HCEC 1CT (cell line): ENCODE data around the gene TMEM141.
A peak's percentile ranks its signal among the peaks of the same experiment; 100 is the strongest.

Source experiments
- DNase-seq: peaks from one replicate; pipeline ENCODE4 v3.0.0-alpha.2; 2017

Gene TMEM141

DNA sequence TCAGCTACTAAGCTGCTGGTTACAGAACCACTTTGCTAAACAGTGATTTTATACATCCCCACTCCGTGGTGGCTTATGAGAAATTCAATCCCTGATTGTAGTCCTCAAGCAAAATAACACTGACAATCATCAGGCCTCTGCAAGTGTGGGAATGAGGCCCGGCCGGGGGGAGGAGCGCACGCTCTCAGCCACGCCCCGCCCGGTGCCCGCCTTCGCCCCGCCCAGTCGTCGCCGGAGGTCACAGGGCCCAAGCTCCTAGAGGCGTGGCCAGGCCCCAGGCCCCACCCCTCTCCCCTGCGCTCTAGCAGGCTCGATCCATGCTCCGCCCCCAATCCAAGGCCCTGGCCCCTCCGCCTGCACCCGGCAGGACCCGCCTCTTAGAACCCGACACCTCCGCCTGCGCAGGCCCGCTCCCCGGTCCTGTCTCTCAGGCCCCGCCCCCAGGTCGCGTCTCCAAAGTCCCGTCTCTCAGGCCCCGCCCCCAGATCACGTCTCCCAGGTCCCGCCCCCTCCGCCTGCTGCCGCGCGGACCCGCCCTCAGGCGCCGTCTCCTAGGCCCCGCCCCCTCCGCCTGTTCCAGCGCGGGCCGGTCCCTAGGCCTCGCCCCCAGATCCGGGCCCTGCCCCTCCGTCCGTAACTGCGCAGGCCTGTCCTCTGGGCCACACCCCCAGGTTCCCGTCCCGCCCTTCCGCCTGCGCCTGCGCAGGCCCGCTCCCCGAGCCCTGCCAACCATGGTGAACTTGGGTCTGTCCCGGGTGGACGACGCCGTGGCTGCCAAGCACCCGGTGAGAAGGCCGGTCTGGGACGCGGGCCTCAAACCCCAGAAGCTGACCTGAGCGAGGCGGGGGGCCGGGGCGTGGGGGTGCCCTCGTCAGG is at the start of gene TMEM141:
TSS of gene TMEM141 (plus strand) at position 705 of the 876 bp plus-strand sequence. CDS start at position 732, 27 bp downstream.
- DNase-seq, result peak; percentile 100

DNA sequence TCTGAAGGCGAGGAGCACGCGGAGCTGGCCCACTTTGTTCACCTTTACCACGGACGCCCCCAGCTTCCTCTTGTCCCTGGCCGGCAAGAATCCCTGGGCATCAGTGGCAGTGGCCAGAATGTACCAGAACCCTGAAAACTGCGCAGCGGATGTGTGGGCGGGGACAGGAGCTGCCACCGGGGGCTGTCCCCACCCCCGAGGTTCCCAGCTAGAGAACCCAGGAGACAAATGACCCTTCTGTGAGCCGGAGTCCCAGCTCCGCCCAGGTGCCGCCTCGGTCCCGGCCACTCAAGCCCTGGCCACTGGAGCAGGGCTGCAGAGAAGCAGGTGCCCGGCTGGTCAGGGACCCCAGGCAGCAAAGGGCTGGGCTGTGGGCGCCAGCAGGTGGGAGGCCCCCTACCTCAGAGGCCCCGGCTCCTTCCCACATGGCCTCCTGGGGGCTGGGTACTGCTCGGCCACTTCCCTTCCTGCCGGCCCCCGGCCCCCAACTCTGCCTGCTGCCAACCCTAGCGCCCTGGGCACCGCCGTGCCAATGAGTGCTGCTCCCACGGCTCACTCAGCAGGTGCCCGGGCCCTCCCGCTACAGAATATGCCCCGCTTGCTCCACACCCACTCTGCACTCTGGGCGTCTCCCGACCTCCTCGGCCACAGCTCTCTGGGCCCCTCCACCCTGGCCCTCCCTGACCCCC is 49.1 kb upstream of the TMEM141 start:
- no peak for DNase-seq

DNA sequence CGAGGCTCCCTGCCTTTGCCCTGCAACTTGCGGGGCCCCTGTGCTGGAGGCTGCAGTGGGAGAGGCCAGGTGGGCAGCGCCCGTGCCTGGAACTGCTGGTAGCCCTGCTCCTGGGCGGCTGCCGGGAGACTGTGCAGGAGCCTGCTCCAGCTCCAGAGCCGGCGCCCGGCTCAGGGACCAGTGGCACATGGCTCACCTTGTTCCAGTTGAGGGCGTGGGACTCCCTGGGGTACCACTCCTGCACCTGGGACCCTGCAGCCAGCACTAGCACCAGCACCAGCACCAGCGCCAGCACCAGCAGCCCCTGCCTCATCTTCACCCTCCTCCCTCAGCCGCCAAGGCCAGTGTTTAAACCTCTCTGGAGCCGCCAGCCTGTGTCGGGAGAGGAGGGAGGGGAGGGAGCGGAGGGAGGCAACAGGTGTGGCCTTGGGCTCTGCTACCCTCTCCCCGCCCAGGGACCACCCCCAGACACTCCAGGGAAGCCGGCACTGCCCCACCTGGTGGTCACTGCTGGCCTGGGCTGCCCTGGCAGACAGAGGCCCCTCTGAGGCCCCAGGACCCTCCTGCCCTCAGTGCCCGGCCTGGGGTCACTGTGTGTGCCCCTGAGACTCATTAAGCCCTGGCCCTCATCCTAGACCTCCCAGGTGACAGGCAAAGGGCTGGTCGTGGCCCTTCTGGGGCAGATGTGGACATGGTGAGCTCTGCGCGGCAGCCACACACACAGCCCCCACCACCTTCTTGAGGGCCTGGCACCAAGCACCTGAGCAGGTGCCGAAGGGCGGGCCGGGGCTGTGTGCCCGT is 48.4 kb upstream of the TMEM141 start, which contains the start of gene LCN10:
TSS of gene LCN10 (minus strand) at position 350 of the 801 bp plus-strand sequence. CDS start at position 313, 37 bp downstream.
- no peak for DNase-seq

DNA sequence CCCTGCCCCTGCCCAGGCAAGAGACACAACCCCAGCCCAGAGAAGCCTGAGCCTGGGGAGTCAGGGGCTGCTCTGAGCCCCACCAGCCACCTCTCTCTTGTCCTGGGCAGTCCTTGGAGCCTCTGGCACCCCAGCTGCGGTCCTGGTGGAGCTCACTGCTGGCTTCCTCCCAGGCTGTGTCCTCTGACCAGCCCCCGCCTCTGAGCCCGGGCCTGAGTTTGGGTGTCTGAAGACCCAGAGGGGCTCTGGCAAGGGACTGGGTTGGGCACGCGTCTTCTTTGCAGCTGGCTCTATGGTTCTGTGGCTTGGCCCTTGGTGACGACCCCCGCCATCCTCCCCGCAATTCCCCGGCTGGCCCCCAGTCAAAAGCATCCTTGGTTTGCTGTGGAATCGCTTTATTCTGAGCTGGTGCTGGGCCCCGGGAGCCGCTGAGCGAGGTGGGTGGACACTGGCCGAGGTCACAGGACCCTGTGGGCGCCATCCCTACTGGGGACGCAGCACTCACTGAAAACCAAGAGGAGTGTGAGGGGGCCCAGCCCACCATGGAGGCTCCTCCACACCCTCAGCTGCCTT is 47.4 kb upstream of the TMEM141 start:
- DNase-seq, result no peak

DNA sequence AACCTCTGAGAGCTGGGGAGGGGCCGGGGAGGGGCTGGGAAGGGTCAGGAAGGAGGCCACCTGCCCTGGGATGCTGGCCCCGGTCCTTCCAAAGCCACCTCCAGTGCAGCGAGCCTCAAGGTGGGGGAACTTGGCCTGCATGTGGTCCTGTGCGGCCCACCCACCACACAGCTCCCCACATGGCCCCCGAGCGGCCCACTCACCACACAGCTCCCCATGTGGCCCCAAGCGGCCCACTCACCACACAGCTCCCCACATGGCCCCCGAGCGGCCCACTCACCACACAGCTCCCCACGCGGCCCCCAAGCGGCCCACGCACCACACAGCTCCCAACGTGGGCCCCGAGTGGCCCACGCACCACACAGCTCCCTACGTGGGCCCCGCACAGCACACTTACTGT is 46.4 kb upstream of the TMEM141 start:
- no peak for DNase-seq

DNA sequence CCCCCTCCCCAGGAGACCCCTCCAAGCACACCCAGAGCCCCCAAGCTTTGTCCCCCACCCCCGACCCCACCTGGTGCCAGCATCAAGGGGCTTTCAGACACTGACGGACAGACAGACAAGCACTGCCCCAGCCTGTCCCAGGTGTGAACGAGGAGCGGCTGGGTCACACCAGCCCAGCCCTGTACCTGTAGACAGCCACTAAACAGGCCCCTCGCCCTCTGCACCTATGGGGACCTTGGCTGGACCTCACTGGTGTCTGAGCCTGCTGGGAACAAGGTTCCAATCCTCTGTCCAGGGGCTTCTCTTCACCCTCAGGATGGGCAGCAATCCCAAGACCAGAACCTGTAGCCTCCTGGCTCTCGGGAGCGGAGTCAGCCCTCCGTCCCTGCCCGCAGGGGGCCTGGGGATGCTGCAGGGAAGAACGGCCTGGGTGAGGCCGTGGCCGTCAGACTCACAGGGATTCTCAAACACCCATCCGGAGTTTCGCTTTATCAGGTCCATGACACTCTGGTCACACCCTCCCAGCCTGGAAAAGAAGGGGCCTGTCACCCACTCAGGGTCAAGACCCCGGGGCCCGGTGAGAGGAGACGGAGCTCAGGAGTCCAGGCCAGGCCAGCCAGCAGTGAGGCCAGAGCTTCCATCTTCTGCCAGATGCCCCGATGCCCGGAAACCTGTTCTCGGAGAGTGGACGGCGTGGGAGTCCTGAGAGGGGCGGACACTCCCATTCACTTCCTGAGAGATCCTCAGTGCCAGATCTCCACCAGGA is 45.6 kb upstream of the TMEM141 start:
- no peak for DNase-seq

DNA sequence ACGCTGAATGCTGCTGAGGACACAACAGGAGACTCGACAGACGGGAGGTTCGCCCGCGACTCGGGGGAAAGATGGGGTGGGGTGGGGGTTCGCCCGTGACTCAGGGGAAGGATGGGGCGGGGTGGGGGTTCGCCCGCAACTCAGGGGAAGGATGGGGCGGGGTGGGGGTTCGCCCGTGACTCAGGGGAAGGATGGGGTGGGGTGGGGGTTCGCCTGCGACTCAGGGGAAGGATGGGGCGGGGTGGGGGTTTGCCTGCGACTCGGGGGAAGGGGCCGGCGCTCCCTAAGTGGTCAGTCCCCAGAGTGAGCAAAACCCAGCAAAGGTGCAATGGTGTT is 45.0 kb upstream of the TMEM141 start:
- no peak for DNase-seq

DNA sequence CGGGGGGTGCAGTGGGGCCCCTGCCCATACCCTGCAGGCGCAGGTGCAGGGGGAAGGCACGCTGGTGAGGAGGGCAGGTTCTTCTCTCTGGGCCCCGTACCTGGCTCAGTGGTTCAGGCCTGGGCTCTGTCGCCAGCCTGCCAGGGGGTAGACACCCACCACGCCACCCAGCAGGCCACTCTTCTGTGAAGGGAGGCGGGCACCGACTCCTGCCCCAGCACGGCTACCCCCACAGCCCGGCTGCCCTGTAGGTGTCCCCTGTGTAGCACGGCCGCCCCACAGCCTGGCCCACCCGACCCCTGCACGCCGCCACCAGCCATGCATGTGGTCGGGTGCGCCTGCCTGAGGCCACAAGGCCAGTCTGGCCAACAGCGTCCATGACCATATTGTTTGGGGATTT is 44.5 kb upstream of the TMEM141 start:
- no peak for DNase-seq

DNA sequence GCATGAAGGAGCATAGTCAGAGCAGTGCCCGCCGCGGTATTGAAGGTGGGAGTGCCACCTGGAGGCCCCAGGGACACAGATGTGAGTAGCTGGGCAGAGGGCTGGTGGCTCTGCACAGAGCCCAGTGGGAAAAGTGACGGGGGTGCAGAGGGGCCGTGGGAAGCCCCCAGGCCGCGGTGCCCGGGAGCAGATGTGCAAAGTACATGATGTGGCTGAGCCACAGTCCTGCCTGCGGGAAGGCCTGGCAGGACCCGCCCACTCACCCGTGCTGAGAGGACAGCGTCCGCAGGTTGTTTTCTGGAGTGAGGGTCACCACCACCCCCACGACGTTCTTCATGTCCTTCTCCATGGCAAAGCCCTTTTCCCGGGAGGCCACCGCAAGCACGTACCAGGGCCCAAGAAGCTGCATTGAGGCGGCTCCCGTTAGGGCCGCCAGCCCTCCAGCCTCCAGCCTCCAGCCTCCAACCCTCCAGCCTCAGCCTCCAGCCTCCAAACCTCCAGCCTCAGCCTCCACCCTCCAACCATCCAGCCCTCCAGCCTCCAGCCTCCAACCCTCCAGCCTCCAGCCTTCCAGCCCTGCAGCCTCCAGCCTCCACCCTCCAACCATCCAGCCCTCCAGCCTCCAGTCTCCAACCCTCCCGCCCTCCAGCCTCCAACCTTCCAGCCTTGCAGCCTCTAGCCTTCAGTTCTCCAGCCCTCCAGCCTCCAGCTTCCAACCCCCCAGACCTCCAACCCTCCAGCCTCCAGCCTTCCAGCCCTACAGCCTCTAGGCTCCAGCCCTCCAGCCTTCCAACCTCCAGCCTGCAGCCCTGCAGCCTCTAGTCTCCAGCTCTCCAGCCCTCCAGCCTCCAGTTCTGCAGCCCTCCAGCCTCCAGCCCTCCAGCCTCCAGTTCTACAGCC is 43.7 kb upstream of the TMEM141 start:
- no peak for DNase-seq

DNA sequence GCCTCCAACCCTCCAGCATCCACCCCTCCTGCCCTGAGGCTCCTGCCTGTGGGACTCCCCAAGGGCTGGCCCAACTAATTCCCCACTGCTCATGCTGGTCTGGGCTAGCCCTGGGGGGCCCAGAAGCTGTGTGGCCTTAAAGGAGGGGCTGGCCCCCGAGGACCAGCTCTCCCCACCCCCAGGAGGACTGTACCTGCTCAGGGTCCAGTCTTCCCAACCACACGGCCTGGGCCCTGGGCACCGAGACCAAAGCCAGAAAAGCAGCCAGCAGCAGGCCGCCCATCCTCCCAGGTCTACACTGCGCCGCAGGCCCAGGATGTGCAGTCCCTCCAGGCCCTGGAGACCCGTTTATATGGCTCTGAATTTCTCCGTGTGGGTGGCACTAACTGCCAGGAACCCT is 42.9 kb upstream of the TMEM141 start, which contains the start of gene LCN6:
TSS of gene LCN6 (minus strand) at position 325 of the 400 bp plus-strand sequence. CDS start at position 283, 42 bp downstream.
- no peak for DNase-seq

DNA sequence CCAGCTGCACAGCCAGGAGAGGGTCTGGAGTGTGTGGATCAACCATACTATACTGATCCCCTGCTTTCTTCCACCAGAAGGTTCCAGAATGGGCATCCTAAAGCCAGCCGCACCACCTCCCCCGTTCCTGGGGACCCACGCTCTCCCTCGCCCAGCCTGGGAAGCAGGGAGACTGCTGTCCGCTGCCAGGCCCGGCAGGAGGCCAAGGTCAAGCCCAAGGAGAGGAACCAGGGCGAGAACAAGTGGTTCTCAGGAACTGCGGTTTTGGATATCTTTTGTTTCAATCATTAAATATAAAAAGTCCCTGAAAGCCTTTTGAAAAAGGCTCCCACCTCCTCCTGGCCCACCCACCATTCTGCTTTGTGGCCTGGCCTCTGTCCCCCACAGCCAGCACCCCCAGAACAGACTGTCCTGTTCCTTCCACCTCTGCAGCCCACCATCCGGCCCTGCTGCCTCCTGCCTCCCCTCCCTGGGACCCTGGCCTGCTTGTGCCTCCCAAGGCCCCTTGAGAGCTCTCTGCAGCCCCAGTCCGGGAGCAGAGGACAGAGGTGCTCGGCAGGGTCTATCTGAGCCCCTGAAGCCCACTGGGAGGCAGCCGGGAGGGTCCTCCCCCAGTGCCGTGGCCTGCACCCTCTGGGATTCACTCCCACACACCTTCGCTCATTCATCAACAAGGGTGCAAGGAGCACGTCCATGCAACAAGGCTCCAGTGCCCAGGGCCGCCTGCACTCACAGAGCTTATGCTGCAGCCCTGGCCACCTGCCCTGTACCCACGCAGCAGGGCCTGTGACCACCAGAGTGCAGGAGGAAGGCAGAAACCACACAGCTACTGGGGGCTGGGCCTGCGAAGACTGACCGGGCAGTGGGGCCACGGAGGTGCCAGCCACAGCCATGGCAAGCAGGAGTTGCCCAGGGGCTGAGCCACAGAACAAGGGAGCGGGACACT is 42.2 kb upstream of the TMEM141 start:
- DNase-seq, result no peak

DNA sequence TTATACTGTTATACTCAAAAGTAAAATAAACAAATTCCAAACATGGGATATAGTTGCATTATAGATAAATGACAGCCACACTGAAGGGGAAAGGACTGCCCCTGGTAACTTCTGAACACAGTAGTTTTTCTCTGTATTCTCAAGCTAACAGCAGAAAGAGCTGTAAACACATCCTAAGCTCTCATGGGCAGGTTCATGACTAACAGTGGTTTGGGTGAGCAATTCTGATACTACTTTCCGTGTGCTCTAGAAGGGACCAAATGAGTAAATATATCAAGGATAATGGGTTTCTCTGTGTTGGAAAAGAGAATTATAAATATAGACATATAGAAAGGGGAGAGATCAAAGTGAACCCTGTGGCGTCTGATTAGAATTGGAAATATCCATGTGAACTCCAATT is 40.6 kb upstream of the TMEM141 start:
- DNase-seq, result peak; percentile 29

DNA sequence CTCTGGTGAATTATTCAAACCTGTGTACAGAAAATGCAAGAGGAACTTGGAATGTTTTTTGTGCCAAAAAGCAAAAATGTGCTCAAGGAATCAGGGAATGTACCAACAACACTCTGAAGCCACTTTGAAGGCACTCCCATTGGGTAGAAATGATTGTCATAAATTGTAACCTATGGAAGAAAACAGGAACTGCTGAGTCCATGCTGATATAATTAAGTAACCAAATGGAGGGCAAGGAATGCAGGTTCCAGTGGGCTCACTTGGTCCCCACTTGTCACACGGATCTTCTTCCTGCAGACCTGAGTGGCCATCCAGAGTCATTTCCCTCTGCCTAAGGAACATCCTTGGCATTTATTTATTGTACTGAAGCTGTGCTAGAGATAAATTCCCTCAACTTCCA is 39.9 kb upstream of the TMEM141 start:
- DNase-seq, result no peak

DNA sequence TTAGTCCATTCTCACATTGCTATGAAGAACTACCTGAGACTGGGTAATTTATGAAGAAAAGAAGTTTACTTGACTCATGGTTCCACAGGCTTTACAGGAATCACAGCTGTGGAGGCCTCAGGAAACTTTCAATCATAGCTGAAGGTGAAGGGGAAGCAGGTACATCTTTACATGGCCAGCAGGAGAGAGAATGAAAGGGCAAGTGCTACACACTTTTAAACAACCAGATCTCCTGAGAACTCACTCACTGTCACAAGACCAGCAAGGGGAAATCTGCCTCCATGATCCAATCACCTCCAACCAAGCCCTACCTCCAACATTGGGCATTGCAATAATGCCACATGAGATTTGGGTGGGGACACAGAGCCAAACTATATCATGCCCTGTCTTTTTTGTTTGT is 39.3 kb upstream of the TMEM141 start:
- DNase-seq, result no peak

DNA sequence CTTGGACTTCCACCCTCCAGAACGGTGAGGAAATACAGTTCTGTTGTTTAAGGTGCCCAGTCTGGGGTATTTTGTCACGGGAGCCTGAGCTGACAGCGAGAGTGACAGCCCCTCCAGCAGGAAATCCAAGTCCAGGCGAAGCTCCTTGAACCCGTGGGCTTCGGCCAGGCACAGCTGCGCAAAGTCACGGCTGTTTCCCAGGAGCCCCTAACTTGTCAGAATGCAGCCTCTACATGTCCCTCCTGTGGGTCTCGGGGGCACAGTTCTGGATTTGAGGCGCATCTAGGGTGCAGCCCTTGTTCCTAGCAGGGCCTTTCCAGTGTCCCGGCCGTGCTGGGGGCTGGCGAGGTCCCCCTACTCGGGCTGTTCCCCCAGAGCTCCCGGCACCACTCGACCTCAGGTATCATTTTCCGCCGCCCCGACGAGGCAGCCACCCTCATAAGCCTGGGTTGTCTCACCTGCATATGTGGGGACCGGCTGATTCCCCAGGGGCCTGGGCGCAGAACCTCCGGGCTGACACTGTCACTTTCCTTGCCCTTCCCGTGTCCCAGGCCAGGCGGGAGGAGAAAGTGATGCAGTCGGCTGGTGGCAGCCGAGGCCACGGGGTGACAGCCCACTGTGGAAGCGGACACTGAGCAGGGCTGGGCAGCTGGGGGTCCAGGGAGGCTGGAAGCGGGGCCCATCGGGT is 37.6 kb upstream of the TMEM141 start:
- no peak for DNase-seq

DNA sequence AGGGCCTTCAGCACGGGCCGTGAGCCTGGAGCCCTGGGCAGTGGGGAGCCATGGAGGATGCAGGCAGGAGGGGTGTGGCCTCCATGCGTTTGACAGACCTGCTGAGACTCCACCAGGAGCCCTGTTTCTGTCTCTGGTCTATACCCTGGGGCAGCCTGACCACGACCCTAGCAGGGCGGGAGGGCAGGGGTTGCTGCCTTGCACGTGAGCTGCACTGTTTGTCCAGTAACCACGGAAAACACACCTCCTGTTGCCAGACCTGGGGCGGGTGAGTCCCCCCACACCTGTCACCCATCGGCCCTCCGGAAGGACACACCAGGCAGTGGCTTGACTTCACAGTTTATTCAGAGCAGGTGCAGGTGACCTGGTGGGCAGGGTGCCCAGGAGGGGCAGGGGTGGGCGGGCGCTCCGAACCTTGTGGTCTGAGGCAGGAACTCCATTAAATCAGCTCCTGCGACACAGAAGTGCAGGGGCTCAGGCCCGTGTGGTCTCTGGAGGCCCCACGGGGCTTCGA is 37.0 kb upstream of the TMEM141 start:
- DNase-seq, result no peak

DNA sequence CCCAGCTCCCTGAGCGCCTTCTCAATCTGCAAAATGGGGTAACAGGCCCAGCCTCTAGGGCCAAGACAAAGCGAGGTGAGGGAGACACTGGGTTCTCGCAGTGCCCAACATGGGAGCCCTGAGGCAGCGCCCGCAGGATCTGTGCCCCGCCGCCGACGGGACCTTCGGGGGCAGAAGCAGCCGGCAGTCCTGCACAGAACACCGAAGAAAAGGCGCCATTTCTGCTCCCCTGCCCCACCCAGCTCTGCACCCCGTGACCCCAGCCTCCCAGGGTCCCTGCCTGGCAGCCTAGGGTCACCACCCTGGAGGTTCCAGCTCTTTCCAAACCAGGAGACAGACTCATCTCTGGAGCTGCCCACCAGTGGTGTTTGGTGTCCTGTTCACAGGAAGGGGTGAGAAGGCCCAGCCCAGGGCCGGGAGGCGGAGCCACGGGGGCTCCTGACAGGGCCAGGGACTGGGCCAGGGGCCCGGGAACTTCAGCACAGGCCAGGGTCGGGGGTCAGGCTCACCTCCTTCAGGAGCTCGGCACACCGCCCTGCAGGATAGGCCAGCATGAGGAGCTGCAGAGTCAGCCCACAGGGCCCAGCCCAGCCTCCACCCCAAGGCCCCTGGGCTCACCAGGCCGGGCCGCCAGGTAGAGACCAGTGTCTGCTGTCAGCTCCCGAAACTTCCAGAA is 36.4 kb upstream of the TMEM141 start:
- DNase-seq, result no peak
